GM23338 (cell line): Measurements from ENCODE around the gene PLXND1. TPM values are rescaled to one million over a fixed set of nuclear protein-coding genes. Genes with fewer than 3 reads are reported as not detected.

Source experiments
- ATAC-seq: fragments of 200-7000 bp; cut with Tn5 transposase; 3 replicates; pipeline ENCODE4 v1.9.1; 2020
- DNase-seq: peaks from one replicate; pipeline ENCODE4 v3.0.0-alpha.2; 2015; ENCODE audit warnings: low spot score
- H2AFZ ChIP-seq: fragments of 200-600 bp; sonication (generic); 2 replicates; pipeline ENCODE4 v1.8.0; 2016; ENCODE audit warnings: antibody characterized with exemption, mild to moderate bottlenecking, moderate library complexity
- H3F3A ChIP-seq: fragments of 200-600 bp; sonication (generic); replicated peaks from 2 replicates; pipeline ENCODE4 v1.8.0; 2017; ENCODE audit warnings: antibody characterized with exemption, mixed run types, low read depth
- H3K27ac ChIP-seq: fragments of 200-600 bp; sonication (generic); 2 replicates; pipeline ENCODE4 v1.6.1; 2016; ENCODE audit warnings: low read depth
- H3K27me3 ChIP-seq: fragments of 200-600 bp; sonication (generic); 2 replicates; pipeline ENCODE4 v1.8.0; 2016; ENCODE audit warnings: mild to moderate bottlenecking, mixed run types, moderate library complexity; ENCODE audit not compliant: insufficient read depth
- H3K36me3 ChIP-seq: fragments of 200-600 bp; sonication (generic); 2 replicates; pipeline ENCODE4 v1.8.0; 2016; ENCODE audit warnings: mild to moderate bottlenecking; ENCODE audit not compliant: insufficient read depth
- H3K4me1 ChIP-seq: fragments of 200-600 bp; sonication (generic); 2 replicates; pipeline ENCODE4 v1.8.0; 2016; ENCODE audit warnings: mild to moderate bottlenecking, moderate library complexity; ENCODE audit not compliant: insufficient read depth
- H3K4me2 ChIP-seq: fragments of 200-600 bp; sonication (generic); 2 replicates; pipeline ENCODE4 v1.7.1; 2017; ENCODE audit warnings: mixed run types
- H3K4me3 ChIP-seq: fragments of 200-600 bp; sonication (generic); 2 replicates; pipeline ENCODE4 v1.6.1; 2016; ENCODE audit warnings: mixed run types
- H3K79me2 ChIP-seq: fragments of 200-600 bp; sonication (generic); replicated peaks from 2 replicates; pipeline ENCODE4 v1.8.0; 2017; ENCODE audit warnings: mild to moderate bottlenecking; ENCODE audit not compliant: insufficient read depth
- H3K9me2 ChIP-seq: fragments of 200-600 bp; sonication (generic); 2 replicates; pipeline ENCODE4 v1.8.0; 2017; ENCODE audit not compliant: insufficient read depth
- H4K20me1 ChIP-seq: fragments of 200-600 bp; sonication (generic); replicated peaks from 2 replicates; pipeline ENCODE4 v1.8.0; 2017; ENCODE audit warnings: mild to moderate bottlenecking; ENCODE audit not compliant: insufficient read depth
- H3K27ac Mint-ChIP-seq: 2 replicates; pipeline ENCODE4 v1.8.0; 2020; ENCODE audit warnings: inconsistent platforms, mild to moderate bottlenecking, moderate library complexity, mixed read lengths
- H3K27me3 Mint-ChIP-seq: 3 replicates; pipeline ENCODE4 v1.8.0; 2022; ENCODE audit warnings: low read depth, mild to moderate bottlenecking, moderate library complexity, mixed read lengths, inconsistent platforms; ENCODE audit not compliant: insufficient read depth, poor library complexity
- H3K36me3 Mint-ChIP-seq: 3 replicates; pipeline ENCODE4 v1.8.0; 2021; ENCODE audit warnings: low read depth, mild to moderate bottlenecking, inconsistent platforms, moderate library complexity, mixed read lengths
- H3K4me1 Mint-ChIP-seq: 3 replicates; pipeline ENCODE4 v1.8.0; 2020; ENCODE audit warnings: mild to moderate bottlenecking, inconsistent platforms, mixed read lengths
- H3K4me3 Mint-ChIP-seq: 3 replicates; pipeline ENCODE4 v1.8.0; 2021; ENCODE audit warnings: moderate library complexity, mild to moderate bottlenecking, inconsistent platforms, mixed read lengths
- H3K9me3 Mint-ChIP-seq: 3 replicates; pipeline ENCODE4 v1.8.0; 2020; ENCODE audit warnings: moderate library complexity, mild to moderate bottlenecking, inconsistent platforms, mixed read lengths
- CREB1 ChIP-seq: fragments of 250-450 bp; sonication (Bioruptor Pico); IDR thresholded peaks from 2 replicates; pipeline ENCODE4 v1.5.0; 2020; ENCODE audit warnings: low read depth, mild to moderate bottlenecking, moderate library complexity
- JUNB ChIP-seq: IDR thresholded peaks from one replicate; pipeline ENCODE4 v1.6.1; 2016; ENCODE audit warnings: antibody characterized with exemption; ENCODE audit not compliant: unreplicated experiment
- NANOG ChIP-seq: IDR thresholded peaks from 2 replicates; pipeline ENCODE4 v1.6.1; 2016; ENCODE audit warnings: antibody characterized with exemption, borderline replicate concordance
- ZNF114 ChIP-seq: fragments of 250-450 bp; sonication (Bioruptor Pico); IDR thresholded peaks from 2 replicates; pipeline ENCODE4 v1.5.0; 2020; ENCODE audit warnings: mild to moderate bottlenecking, moderate library complexity
- polyA plus RNA-seq: library from polyadenylated mRNA; unstranded; fragments of >200 nt; fragmentation: Nextera tagmentation; extraction: Ambion mirVana; gene quantifications from 2 replicates; pipeline ENCODE4 v1.2.1, GENCODE V29; 2016
- total RNA-seq: library from RNA; depleted of rRNA; stranded (reverse); fragments of >200 nt; shearing (Covaris generic); gene quantifications from 2 replicates; pipeline ENCODE4 v1.2.3, GENCODE V29; 2014
- TF ChIP-seq, protein P1 (sequence below): IDR thresholded peaks from 2 replicates; pipeline ENCODE4 v1.6.1; 2016; ENCODE audit warnings: antibody characterized with exemption
- TF ChIP-seq, protein P2 (sequence below): fragments of 250-450 bp; sonication (Bioruptor Pico); IDR thresholded peaks from 2 replicates; pipeline ENCODE4 v1.5.0; 2020; ENCODE audit warnings: mild to moderate bottlenecking, moderate library complexity
- TF ChIP-seq, protein P3 (sequence below), 2 experiments: fragments of 200-600 bp in 1 of 2; sonication (generic) in 1 of 2; conservative IDR thresholded peaks; 2 replicates each; pipeline versions ENCODE4 v1.5.1 to v1.6.1; 2016 to 2017; ENCODE audit warnings: antibody characterized with exemption in 2 of 2, low read depth in 2 of 2, mild to moderate bottlenecking in 2 of 2, moderate library complexity in 1 of 2

Gene PLXND1
- total and polyA plus RNA-seq, 2 experiments from 2014 or later = 13.3 to 60.4 TPM

DNA sequence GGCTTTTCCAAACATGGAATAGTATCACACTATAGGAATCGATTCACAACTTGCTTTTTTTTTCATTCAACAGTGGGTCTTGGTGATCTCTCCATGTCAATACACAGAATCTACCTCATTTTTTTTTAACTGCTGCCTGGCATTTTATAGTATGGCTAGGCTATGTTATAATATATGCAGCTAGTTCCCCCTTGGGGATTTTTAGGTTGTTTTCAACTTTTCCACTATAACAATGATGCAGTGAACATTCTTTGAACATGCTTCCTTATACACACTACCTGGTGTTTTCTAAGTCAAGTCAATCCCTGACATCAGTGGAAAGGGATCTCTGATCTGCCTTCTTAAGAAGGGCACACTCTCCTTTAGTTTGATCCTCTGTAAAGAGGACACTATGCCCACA lies 46.5 kb upstream of the PLXND1 start:
- Histone ChIP-seq H3K4me1 (peaks cover 34% of the 10 kb centered on the region), H2AFZ (no peak overlapping the region), H3K4me2 (no peak overlapping the region), H3K27ac (peak overlapping the region; percentile 27; the same call in 1 of the 2 replicates), H3K9me2 (no peaks in the 10 kb centered on the region), H4K20me1 (no peaks in the 10 kb centered on the region), H3K79me2 (no peaks in the 10 kb centered on the region), H3F3A (0 out of 2 replicates have a peak, but pooled peaks cover 4% of the 10 kb centered on the region), H3K36me3 (no peaks in the 10 kb centered on the region), H3K27me3 (no peaks in the 10 kb centered on the region), H3K4me3 (no peak overlapping the region)
- ATAC-seq (no peak), DNase-seq (no peak)
- peaks cover 3% of the 10 kb centered on the region; the same call in 2 of the 3 replicates for H3K36me3 Mint-ChIP-seq
- H3K4me3 Mint-ChIP-seq = no peak overlapping the region
- H3K4me1 Mint-ChIP-seq = peaks cover 54% of the 10 kb centered on the region
- H3K27ac Mint-ChIP-seq = 0 out of 2 replicates have a peak overlapping the region, but pooled peaks have one; percentile 13
- no peaks in the 10 kb centered on the region for H3K9me3 Mint-ChIP-seq
- TF ChIP-seq CREB1 (CRISPR knock-in tag) = no peak
- TF ChIP-seq, protein P1, sequence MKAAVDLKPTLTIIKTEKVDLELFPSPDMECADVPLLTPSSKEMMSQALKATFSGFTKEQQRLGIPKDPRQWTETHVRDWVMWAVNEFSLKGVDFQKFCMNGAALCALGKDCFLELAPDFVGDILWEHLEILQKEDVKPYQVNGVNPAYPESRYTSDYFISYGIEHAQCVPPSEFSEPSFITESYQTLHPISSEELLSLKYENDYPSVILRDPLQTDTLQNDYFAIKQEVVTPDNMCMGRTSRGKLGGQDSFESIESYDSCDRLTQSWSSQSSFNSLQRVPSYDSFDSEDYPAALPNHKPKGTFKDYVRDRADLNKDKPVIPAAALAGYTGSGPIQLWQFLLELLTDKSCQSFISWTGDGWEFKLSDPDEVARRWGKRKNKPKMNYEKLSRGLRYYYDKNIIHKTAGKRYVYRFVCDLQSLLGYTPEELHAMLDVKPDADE = no peak
- TF ChIP-seq ZNF114 = no peak
- no peaks in the 10 kb centered on the region for H3K27me3 Mint-ChIP-seq

DNA sequence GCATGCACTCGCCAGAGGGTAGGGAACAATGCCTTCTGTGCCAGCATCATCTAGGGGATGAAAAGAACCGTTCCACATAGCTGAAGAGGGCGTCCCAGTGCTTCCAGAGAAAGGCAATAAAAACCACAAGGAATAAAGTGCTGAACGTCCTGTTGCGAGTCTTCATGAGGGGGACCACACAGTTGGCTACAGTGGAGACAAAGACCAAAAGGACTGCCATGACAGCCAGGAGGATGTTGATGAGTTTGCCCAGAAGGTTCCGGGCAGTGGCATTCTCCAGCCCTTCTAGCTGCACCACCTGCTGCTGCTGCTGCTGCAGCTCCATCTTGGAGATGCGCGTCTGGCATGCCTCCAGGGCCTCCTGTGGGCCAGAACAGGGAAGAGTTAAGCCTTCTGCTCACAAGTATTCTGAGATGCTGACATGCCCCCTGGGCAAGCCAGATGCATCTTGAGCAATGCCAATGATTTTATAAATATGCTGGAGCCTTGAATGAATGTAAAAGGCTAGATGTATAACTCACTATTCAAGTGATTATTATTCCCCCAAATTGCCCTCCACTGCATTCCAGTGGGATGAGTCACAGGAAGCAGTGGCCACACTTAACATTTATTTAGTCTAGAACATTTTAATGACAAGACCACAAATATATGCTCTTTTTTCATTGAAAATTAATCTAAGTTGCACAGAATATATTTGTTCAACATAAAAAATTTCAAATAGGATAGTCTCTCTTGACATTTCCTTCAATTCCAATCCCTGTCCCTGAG lies 45.1 kb upstream of the PLXND1 start:
- Histone ChIP-seq H3K4me3 (no peak overlapping the region), H3K9me2 (no peaks in the 10 kb centered on the region), H4K20me1 (no peaks in the 10 kb centered on the region), H3K27me3 (no peaks in the 10 kb centered on the region), H3K79me2 (no peaks in the 10 kb centered on the region), H3F3A (0 out of 2 replicates have a peak, but pooled peaks cover 4% of the 10 kb centered on the region), H3K27ac (peak overlapping the region; percentile 80), H3K36me3 (no peaks in the 10 kb centered on the region), H3K4me2 (peak overlapping the region; percentile 25; the same call in 1 of the 2 replicates), H3K4me1 (peaks cover 25% of the 10 kb centered on the region), H2AFZ (no peak overlapping the region)
- Mint-ChIP-seq H3K27me3 (no peaks in the 10 kb centered on the region), H3K27ac (peak overlapping the region; percentile 69), H3K4me3 (no peak overlapping the region), H3K9me3 (no peaks in the 10 kb centered on the region), H3K4me1 (peaks cover 43% of the 10 kb centered on the region), H3K36me3 (peaks cover 3% of the 10 kb centered on the region; the same call in 2 of the 3 replicates)
- ATAC-seq (peak; percentile 77), DNase-seq (peak; percentile 59)
- TF ChIP-seq CREB1 (CRISPR knock-in tag) = no peak
- no peak for TF ChIP-seq JUNB
- no peak for TF ChIP-seq NANOG
- TF ChIP-seq ZNF114 = no peak
- TF ChIP-seq, protein P2, sequence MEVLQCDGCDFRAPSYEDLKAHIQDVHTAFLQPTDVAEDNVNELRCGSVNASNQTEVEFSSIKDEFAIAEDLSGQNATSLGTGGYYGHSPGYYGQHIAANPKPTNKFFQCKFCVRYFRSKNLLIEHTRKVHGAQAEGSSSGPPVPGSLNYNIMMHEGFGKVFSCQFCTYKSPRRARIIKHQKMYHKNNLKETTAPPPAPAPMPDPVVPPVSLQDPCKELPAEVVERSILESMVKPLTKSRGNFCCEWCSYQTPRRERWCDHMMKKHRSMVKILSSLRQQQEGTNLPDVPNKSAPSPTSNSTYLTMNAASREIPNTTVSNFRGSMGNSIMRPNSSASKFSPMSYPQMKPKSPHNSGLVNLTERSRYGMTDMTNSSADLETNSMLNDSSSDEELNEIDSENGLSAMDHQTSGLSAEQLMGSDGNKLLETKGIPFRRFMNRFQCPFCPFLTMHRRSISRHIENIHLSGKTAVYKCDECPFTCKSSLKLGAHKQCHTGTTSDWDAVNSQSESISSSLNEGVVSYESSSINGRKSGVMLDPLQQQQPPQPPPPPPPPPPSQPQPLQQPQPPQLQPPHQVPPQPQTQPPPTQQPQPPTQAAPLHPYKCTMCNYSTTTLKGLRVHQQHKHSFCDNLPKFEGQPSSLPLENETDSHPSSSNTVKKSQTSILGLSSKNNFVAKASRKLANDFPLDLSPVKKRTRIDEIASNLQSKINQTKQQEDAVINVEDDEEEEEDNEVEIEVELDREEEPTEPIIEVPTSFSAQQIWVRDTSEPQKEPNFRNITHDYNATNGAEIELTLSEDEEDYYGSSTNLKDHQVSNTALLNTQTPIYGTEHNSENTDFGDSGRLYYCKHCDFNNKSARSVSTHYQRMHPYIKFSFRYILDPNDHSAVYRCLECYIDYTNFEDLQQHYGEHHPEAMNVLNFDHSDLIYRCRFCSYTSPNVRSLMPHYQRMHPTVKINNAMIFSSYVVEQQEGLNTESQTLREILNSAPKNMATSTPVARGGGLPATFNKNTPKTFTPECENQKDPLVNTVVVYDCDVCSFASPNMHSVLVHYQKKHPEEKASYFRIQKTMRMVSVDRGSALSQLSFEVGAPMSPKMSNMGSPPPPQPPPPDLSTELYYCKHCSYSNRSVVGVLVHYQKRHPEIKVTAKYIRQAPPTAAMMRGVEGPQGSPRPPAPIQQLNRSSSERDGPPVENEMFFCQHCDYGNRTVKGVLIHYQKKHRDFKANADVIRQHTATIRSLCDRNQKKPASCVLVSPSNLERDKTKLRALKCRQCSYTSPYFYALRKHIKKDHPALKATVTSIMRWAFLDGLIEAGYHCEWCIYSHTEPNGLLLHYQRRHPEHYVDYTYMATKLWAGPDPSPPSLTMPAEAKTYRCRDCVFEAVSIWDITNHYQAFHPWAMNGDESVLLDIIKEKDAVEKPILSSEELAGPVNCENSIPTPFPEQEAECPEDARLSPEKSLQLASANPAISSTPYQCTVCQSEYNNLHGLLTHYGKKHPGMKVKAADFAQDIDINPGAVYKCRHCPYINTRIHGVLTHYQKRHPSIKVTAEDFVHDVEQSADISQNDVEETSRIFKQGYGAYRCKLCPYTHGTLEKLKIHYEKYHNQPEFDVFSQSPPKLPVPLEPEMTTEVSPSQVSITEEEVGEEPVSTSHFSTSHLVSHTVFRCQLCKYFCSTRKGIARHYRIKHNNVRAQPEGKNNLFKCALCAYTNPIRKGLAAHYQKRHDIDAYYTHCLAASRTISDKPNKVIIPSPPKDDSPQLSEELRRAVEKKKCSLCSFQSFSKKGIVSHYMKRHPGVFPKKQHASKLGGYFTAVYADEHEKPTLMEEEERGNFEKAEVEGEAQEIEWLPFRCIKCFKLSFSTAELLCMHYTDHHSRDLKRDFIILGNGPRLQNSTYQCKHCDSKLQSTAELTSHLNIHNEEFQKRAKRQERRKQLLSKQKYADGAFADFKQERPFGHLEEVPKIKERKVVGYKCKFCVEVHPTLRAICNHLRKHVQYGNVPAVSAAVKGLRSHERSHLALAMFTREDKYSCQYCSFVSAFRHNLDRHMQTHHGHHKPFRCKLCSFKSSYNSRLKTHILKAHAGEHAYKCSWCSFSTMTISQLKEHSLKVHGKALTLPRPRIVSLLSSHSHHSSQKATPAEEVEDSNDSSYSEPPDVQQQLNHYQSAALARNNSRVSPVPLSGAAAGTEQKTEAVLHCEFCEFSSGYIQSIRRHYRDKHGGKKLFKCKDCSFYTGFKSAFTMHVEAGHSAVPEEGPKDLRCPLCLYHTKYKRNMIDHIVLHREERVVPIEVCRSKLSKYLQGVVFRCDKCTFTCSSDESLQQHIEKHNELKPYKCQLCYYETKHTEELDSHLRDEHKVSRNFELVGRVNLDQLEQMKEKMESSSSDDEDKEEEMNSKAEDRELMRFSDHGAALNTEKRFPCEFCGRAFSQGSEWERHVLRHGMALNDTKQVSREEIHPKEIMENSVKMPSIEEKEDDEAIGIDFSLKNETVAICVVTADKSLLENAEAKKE (CRISPR knock-in tag) = peak; percentile 91
- TF ChIP-seq, protein P3, sequence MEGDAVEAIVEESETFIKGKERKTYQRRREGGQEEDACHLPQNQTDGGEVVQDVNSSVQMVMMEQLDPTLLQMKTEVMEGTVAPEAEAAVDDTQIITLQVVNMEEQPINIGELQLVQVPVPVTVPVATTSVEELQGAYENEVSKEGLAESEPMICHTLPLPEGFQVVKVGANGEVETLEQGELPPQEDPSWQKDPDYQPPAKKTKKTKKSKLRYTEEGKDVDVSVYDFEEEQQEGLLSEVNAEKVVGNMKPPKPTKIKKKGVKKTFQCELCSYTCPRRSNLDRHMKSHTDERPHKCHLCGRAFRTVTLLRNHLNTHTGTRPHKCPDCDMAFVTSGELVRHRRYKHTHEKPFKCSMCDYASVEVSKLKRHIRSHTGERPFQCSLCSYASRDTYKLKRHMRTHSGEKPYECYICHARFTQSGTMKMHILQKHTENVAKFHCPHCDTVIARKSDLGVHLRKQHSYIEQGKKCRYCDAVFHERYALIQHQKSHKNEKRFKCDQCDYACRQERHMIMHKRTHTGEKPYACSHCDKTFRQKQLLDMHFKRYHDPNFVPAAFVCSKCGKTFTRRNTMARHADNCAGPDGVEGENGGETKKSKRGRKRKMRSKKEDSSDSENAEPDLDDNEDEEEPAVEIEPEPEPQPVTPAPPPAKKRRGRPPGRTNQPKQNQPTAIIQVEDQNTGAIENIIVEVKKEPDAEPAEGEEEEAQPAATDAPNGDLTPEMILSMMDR (conservative IDR thresholded peaks at IDR 0.05; ENCODE audit: low read depth in 2 of 2) = peak in 1 of 2 experiments; percentile 39; a peak in 2 of 4 replicates
